B cell (primary cell): ENCODE measurements around the gene PPP2R2C. TPM values are rescaled to one million over a fixed set of nuclear protein-coding genes. Genes with fewer than 3 reads are reported as not detected.

Experiments
- ATAC-seq: fragments of 200-7000 bp; cut with Tn5 transposase; one replicate; pipeline ENCODE4 v1.10.0; 2021; ENCODE audit warnings: low read depth, mild to moderate bottlenecking, moderate number of reproducible peaks, moderate library complexity
- CTCF ChIA-PET: fragments of 350-600 bp; sonication (Branson Sonifier 250); formaldehyde crosslinking; loops from one replicate; lab custom pipeline; 2021; ENCODE audit warnings: antibody characterized with exemption, inconsistent platforms; lab: Charles Lee
- POLR2A ChIA-PET: fragments of 350-600 bp; sonication (Branson Sonifier 250); formaldehyde crosslinking; loops from one replicate; lab custom pipeline; 2021; ENCODE audit warnings: antibody characterized with exemption; lab: Charles Lee
- DNase-seq: peaks from one replicate; pipeline ENCODE4 v3.0.0; 2013
- H2AFZ ChIP-seq: 2 replicates; pipeline ENCODE4 v1.6.1; 2012; ENCODE audit warnings: mild to moderate bottlenecking, low read depth, low read length; ENCODE audit not compliant: insufficient read depth, poor library complexity, severe bottlenecking
- H3K27ac ChIP-seq, 2 donors: 1 replicate in 1 of 2; 2 replicates in 1 of 2; pipeline ENCODE4 v1.5.1; 2012 to 2013; ENCODE audit warnings: low read length in 2 of 2, mild to moderate bottlenecking in 2 of 2, moderate library complexity in 1 of 2
- H3K27me3 ChIP-seq, 4 experiments: fragments of 200-600 bp in 1 of 4; sonication (generic) in 1 of 4; replicated peaks in 1 of 4; 1 replicate in 2 of 4; 2 replicates in 2 of 4; pipeline versions ENCODE4 v1.6.1 to v1.7.0; 2013 to 2016; ENCODE audit warnings: low read length in 3 of 4, mild to moderate bottlenecking in 2 of 4, mixed read lengths in 1 of 4, moderate library complexity in 1 of 4; ENCODE audit not compliant: insufficient read depth in 4 of 4, control insufficient read depth in 3 of 4; ENCODE audit errors: control extremely low read depth in 1 of 4
- H3K36me3 ChIP-seq, 2 experiments: replicated peaks in 1 of 2; 1 replicate in 1 of 2; 2 replicates in 1 of 2; pipeline versions ENCODE4 v1.6.1 to v1.7.1; 2013; ENCODE audit warnings: low read length in 1 of 2; ENCODE audit not compliant: insufficient read depth in 2 of 2, control insufficient read depth in 1 of 2; ENCODE audit errors: control extremely low read depth in 1 of 2, extremely low read depth in 1 of 2
- H3K4me1 ChIP-seq, 2 donors: fragments of 200-600 bp in 1 of 2; sonication (generic) in 1 of 2; 1 replicate in 1 of 2; 2 replicates in 1 of 2; pipeline versions ENCODE4 v1.5.1 to v1.6.1; 2013 to 2017; ENCODE audit warnings: low read length in 2 of 2; ENCODE audit not compliant: control insufficient read depth in 2 of 2, insufficient read depth in 2 of 2
- H3K4me2 ChIP-seq: replicated peaks from 2 replicates; pipeline ENCODE3; 2012; ENCODE audit warnings: mild to moderate bottlenecking, low read depth, low read length; ENCODE audit not compliant: poor library complexity, severe bottlenecking
- H3K4me3 ChIP-seq, 5 experiments: fragments of 200-600 bp in 1 of 5; sonication (generic) in 1 of 5; 1 replicate in 3 of 5; 2 replicates in 2 of 5; pipeline versions ENCODE4 v1.5.1 to v1.7.0; 2011 to 2016; ENCODE audit warnings: low read length in 4 of 5, mild to moderate bottlenecking in 4 of 5, low read depth in 2 of 5, control low read depth in 1 of 5, moderate library complexity in 1 of 5; ENCODE audit not compliant: insufficient read depth in 1 of 5; ENCODE audit errors: control extremely low read depth in 1 of 5, extremely low read depth in 1 of 5
- H3K79me2 ChIP-seq: fragments of 200-600 bp; sonication (generic); one replicate; pipeline ENCODE4 v1.6.0; 2016; ENCODE audit warnings: low read length; ENCODE audit not compliant: control insufficient read depth, insufficient read depth
- H3K9ac ChIP-seq: fragments of 200-600 bp; sonication (generic); 2 replicates; pipeline ENCODE4 v1.6.1; 2017; ENCODE audit warnings: mild to moderate bottlenecking, low read length, moderate library complexity
- H3K9me3 ChIP-seq, 3 donors: one replicate each; pipeline versions ENCODE4 v1.6.1 to v1.7.1; 2013; ENCODE audit warnings: low read length in 2 of 3; ENCODE audit not compliant: control insufficient read depth in 2 of 3, insufficient read depth in 1 of 3; ENCODE audit errors: control extremely low read depth in 1 of 3
- H4K20me1 ChIP-seq: 2 replicates; pipeline ENCODE4 v1.6.0; 2012; ENCODE audit warnings: mild to moderate bottlenecking, low read length; ENCODE audit not compliant: insufficient read depth, control insufficient read depth, poor library complexity, severe bottlenecking
- H3K27ac Mint-ChIP-seq: one replicate; pipeline ENCODE4 v1.8.0; 2021; ENCODE audit warnings: mixed read lengths
- H3K27me3 Mint-ChIP-seq: one replicate; pipeline ENCODE4 v1.8.0; 2021; ENCODE audit warnings: mixed read lengths
- H3K4me1 Mint-ChIP-seq: one replicate; pipeline ENCODE4 v1.8.0; 2021; ENCODE audit warnings: mixed read lengths
- H3K4me3 Mint-ChIP-seq: one replicate; pipeline ENCODE4 v1.8.0; 2021; ENCODE audit warnings: mixed read lengths
- H3K9me3 Mint-ChIP-seq: one replicate; pipeline ENCODE4 v1.8.0; 2022; ENCODE audit warnings: mixed read lengths; ENCODE audit not compliant: insufficient read depth
- CTCF ChIP-seq: fragments of 200-600 bp; IDR thresholded peaks from one replicate; pipeline ENCODE4 v1.8.0; 2022; ENCODE audit warnings: antibody characterized with exemption, mild to moderate bottlenecking
- EZH2 ChIP-seq: IDR thresholded peaks from 2 replicates; pipeline ENCODE4 v1.6.1; 2012; ENCODE audit warnings: borderline replicate concordance, low read depth, mild to moderate bottlenecking, moderate library complexity, low read length; ENCODE audit not compliant: insufficient read depth, poor library complexity, severe bottlenecking
- WGBS: methylation state at CpG from one replicate; pipeline ENCODE4 v1.1.5; 2013; ENCODE audit warnings: missing lambda C conversion rate; ENCODE audit not compliant: insufficient coverage; 5-methylcytosine and 5-hydroxymethylcytosine counted together
- intact Hi-C: fragments of 100-400 bp; cut with micrococcal nuclease; formaldehyde crosslinking; loops from one replicate; pipeline ENCODE4 v1.10.0; 2022
- polyA plus RNA-seq: library from polyadenylated mRNA; depleted of rRNA; stranded (reverse); fragments of >200 nt; gene quantifications from 2 replicates; pipeline ENCODE4 v1.2.3, GENCODE V29; 2012
- total RNA-seq, 2 donors: library from RNA; stranded (reverse); fragments of 120-200 nt in 1 of 2; gene quantifications; 1 replicate in 1 of 2; 2 replicates in 1 of 2; pipeline versions ENCODE4 v1.2.3 to v1.2.4, GENCODE V29; 2013 to 2022

The PPP2R2C gene
- total and polyA plus RNA-seq, 2 donors (not counting 1 experiment from before 2014, with no cell fraction given), result not detected

- H4K20me1 ChIP-seq, result no peaks in the 10 kb centered on the region
- ATAC-seq, result no peak
- Mint-ChIP-seq H3K9me3 (no peaks in the 10 kb centered on the region), H3K4me1 (no peaks in the 10 kb centered on the region), H3K27me3 (peaks cover 18% of the 10 kb centered on the region), H3K4me3 (no peak overlapping the region), H3K27ac (no peak overlapping the region)
- H3K9ac ChIP-seq, result no peak overlapping the region
- H3K27ac ChIP-seq, result no peak overlapping the region
- no peak overlapping the region for H3K4me2 ChIP-seq
- H3K4me3 ChIP-seq, result no peak overlapping the region
- no peak for TF ChIP-seq EZH2
- TF ChIP-seq CTCF, result no peak
- H3K27me3 ChIP-seq, result peaks cover 0 to 4% (median 0%) of the 10 kb centered on the region in 4 experiments
- DNase-seq, result no peak
- ChIA-PET POLR2A (no interaction called here), CTCF (no interaction called here)
- no peak overlapping the region for H2AFZ ChIP-seq
- H3K36me3 ChIP-seq, result no peaks in the 10 kb centered on the region
- peaks cover 0 to 3% (median 0%) of the 10 kb centered on the region in 3 donors for H3K9me3 ChIP-seq
- intact Hi-C loops, result no loop called here
- H3K4me1 ChIP-seq, result no peaks in the 10 kb centered on the region
- no peaks in the 10 kb centered on the region for H3K79me2 ChIP-seq
- WGBS, result 71% methylated on average over 16 of the region's 25 CpGs
These were observed 94.6 kb downstream of the PPP2R2C start for GRCh38 chr4:6377626-6378492.

GRCh38 chr4:6375620-6376295 is 96.7 kb downstream of the PPP2R2C start:
- no peak for DNase-seq
- Histone ChIP-seq H2AFZ (no peak overlapping the region), H3K36me3 (no peaks in the 10 kb centered on the region), H3K4me3 (no peak overlapping the region), H3K9ac (no peak overlapping the region), H3K79me2 (no peaks in the 10 kb centered on the region), H3K4me1 (no peaks in the 10 kb centered on the region), H3K27ac (no peak overlapping the region), H3K27me3 (peaks cover 0 to 2% (median 0%) of the 10 kb centered on the region in 4 experiments), H4K20me1 (no peaks in the 10 kb centered on the region), H3K9me3 (peaks cover 0 to 6% (median 0%) of the 10 kb centered on the region in 3 donors), H3K4me2 (no peak overlapping the region)
- no peaks in the 10 kb centered on the region for H3K4me1 Mint-ChIP-seq
- ATAC-seq, result no peak
- H3K4me3 Mint-ChIP-seq, result no peak overlapping the region
- WGBS, result 88% methylated on average over 14 of the region's 19 CpGs
- no peaks in the 10 kb centered on the region for H3K9me3 Mint-ChIP-seq
- no peak overlapping the region for H3K27ac Mint-ChIP-seq
- H3K27me3 Mint-ChIP-seq, result peaks cover 8% of the 10 kb centered on the region
- POLR2A ChIA-PET, result no interaction called here
- intact Hi-C loops, result no loop called here
- TF ChIP-seq CTCF, result no peak
- CTCF ChIA-PET, result no interaction called here
